Thymus (tissue), 11 donors: ENCODE data around the gene CAMTA1. TPM values are rescaled to one million over a fixed set of nuclear protein-coding genes. Genes with fewer than 3 reads are reported as not detected.

ENCODE experiments used
- DNase-seq, 9 donors: peaks; one replicate each; pipeline ENCODE4 v3.0.0-alpha.2; 2013; ENCODE audit warnings: low spot score in 9 of 9, low read depth in 6 of 9, missing footprints in 1 of 9
- H3K27ac ChIP-seq, 2 donors: one replicate each; pipeline ENCODE4 v1.5.1; 2013; ENCODE audit warnings: control low read depth in 1 of 2, low read depth in 1 of 2, low read length in 1 of 2, mild to moderate bottlenecking in 1 of 2, moderate library complexity in 1 of 2
- H3K27me3 ChIP-seq, 2 donors: one replicate each; pipeline ENCODE4 v1.5.1; 2013; ENCODE audit warnings: low read length in 1 of 2; ENCODE audit not compliant: control insufficient read depth in 2 of 2, insufficient read depth in 1 of 2
- H3K36me3 ChIP-seq, 2 donors: one replicate each; pipeline ENCODE4 v1.5.1; 2013; ENCODE audit warnings: low read length in 1 of 2, mild to moderate bottlenecking in 1 of 2, moderate library complexity in 1 of 2; ENCODE audit not compliant: control insufficient read depth in 2 of 2, insufficient read depth in 2 of 2
- H3K4me1 ChIP-seq, 2 donors: one replicate each; pipeline ENCODE4 v1.5.1; 2013; ENCODE audit warnings: low read length in 2 of 2; ENCODE audit not compliant: control insufficient read depth in 2 of 2, insufficient read depth in 2 of 2
- H3K4me3 ChIP-seq, 2 donors: one replicate each; pipeline ENCODE4 v1.5.1; 2013; ENCODE audit warnings: low read length in 2 of 2, control low read depth in 1 of 2, mild to moderate bottlenecking in 1 of 2
- H3K9me3 ChIP-seq, 2 donors: one replicate each; pipeline ENCODE4 v1.5.1; 2013; ENCODE audit warnings: low read length in 1 of 2, mild to moderate bottlenecking in 1 of 2; ENCODE audit not compliant: control insufficient read depth in 2 of 2, insufficient read depth in 1 of 2
- WGBS: extraction: QIAGEN DNeasy Blood & Tissue Kit; methylation state at CpG from one replicate; pipeline ENCODE4 v1.1.7; 2013; 5-methylcytosine and 5-hydroxymethylcytosine counted together
- polyA plus RNA-seq: library from polyadenylated mRNA; stranded (reverse); fragments of 200-250 nt; gene quantifications from one replicate; pipeline ENCODE4 v1.2.3, GENCODE V29; 2013
- total RNA-seq: library from RNA; stranded (reverse); fragments of 120-200 nt; gene quantifications from one replicate; pipeline ENCODE4 v1.2.4, GENCODE V29; 2013
- donor health status: healthy.

The CAMTA1 gene
- total and polyA plus RNA-seq, 2 donors = 32.0 to 158 TPM

- no peak for DNase-seq
- Histone ChIP-seq H3K36me3 (no peaks in the 10 kb centered on the region), H3K4me1 (no peaks in the 10 kb centered on the region), H3K9me3 (no peaks in the 10 kb centered on the region), H3K27ac (no peak overlapping the region), H3K4me3 (no peak overlapping the region), H3K27me3 (no peaks in the 10 kb centered on the region)
- WGBS = 80% methylated on average over 7 of the region's 7 CpGs
These were observed 653.1 kb downstream of the CAMTA1 start for GRCh38 chr1:7438396-7438785.

GRCh38 chr1:7438921-7439655 is 653.8 kb downstream of the CAMTA1 start:
- no peak overlapping the region for H3K4me3 ChIP-seq
- no peaks in the 10 kb centered on the region for H3K36me3 ChIP-seq
- 94% methylated on average over 22 of the region's 22 CpGs for WGBS
- no peaks in the 10 kb centered on the region for H3K4me1 ChIP-seq
- DNase-seq = no peak
- no peaks in the 10 kb centered on the region for H3K27me3 ChIP-seq
- H3K9me3 ChIP-seq = no peaks in the 10 kb centered on the region
- no peak overlapping the region for H3K27ac ChIP-seq

- 95% methylated on average over 13 of the region's 13 CpGs for WGBS
- H3K9me3 ChIP-seq = no peaks in the 10 kb centered on the region
- DNase-seq = no peak
- H3K27me3 ChIP-seq = no peaks in the 10 kb centered on the region
- H3K27ac ChIP-seq = no peak overlapping the region
- no peaks in the 10 kb centered on the region for H3K36me3 ChIP-seq
- no peak overlapping the region for H3K4me3 ChIP-seq
- H3K4me1 ChIP-seq = no peaks in the 10 kb centered on the region
These were observed 654.9 kb downstream of the CAMTA1 start for GRCh38 chr1:7440154-7440553.

GRCh38 chr1:7441143-7441841 is 656.0 kb downstream of the CAMTA1 start:
- no peak overlapping the region for H3K4me3 ChIP-seq
- 93% methylated on average over 16 of the region's 16 CpGs for WGBS
- H3K4me1 ChIP-seq = no peaks in the 10 kb centered on the region
- no peaks in the 10 kb centered on the region for H3K9me3 ChIP-seq
- no peaks in the 10 kb centered on the region for H3K36me3 ChIP-seq
- no peak for DNase-seq
- no peak overlapping the region for H3K27ac ChIP-seq
- H3K27me3 ChIP-seq = no peaks in the 10 kb centered on the region

GRCh38 chr1:7442036-7442435 is 656.8 kb downstream of the CAMTA1 start:
- 94% methylated on average over 9 of the region's 9 CpGs for WGBS
- Histone ChIP-seq H3K27ac (no peak overlapping the region), H3K36me3 (no peaks in the 10 kb centered on the region), H3K4me1 (no peaks in the 10 kb centered on the region), H3K27me3 (no peaks in the 10 kb centered on the region), H3K4me3 (no peak overlapping the region), H3K9me3 (no peaks in the 10 kb centered on the region)
- DNase-seq = no peak

- Histone ChIP-seq H3K27me3 (no peaks in the 10 kb centered on the region), H3K4me3 (no peak overlapping the region), H3K27ac (no peak overlapping the region), H3K4me1 (no peaks in the 10 kb centered on the region), H3K9me3 (no peaks in the 10 kb centered on the region), H3K36me3 (no peaks in the 10 kb centered on the region)
- 94% methylated on average over 6 of the region's 6 CpGs for WGBS
- DNase-seq = no peak
These were observed 657.7 kb downstream of the CAMTA1 start for GRCh38 chr1:7442918-7443317.

- Histone ChIP-seq H3K27ac (no peak overlapping the region), H3K27me3 (no peaks in the 10 kb centered on the region), H3K4me1 (no peaks in the 10 kb centered on the region), H3K4me3 (no peak overlapping the region), H3K36me3 (no peaks in the 10 kb centered on the region), H3K9me3 (no peaks in the 10 kb centered on the region)
- DNase-seq = no peak
- 86% methylated on average over 4 of the region's 4 CpGs for WGBS
These were observed 659.1 kb downstream of the CAMTA1 start for GRCh38 chr1:7444363-7444762.

GRCh38 chr1:7447093-7447492 is 661.8 kb downstream of the CAMTA1 start:
- no peak overlapping the region for H3K27ac ChIP-seq
- no peaks in the 10 kb centered on the region for H3K36me3 ChIP-seq
- DNase-seq = no peak
- 90% methylated on average over 9 of the region's 9 CpGs for WGBS
- no peak overlapping the region for H3K4me3 ChIP-seq
- H3K27me3 ChIP-seq = no peaks in the 10 kb centered on the region
- no peaks in the 10 kb centered on the region for H3K9me3 ChIP-seq
- H3K4me1 ChIP-seq = no peaks in the 10 kb centered on the region

- H3K27me3 ChIP-seq = no peaks in the 10 kb centered on the region
These were observed 662.5 kb downstream of the CAMTA1 start for GRCh38 chr1:7447736-7448135.

More at GRCh38 chr1:7447736-7448135, 662.5 kb downstream of the CAMTA1 start:
- H3K4me1 ChIP-seq = no peaks in the 10 kb centered on the region
- H3K36me3 ChIP-seq = no peaks in the 10 kb centered on the region
- no peaks in the 10 kb centered on the region for H3K9me3 ChIP-seq
- no peak overlapping the region for H3K4me3 ChIP-seq
- WGBS = 96% methylated on average over 6 of the region's 6 CpGs
- no peak overlapping the region for H3K27ac ChIP-seq
- DNase-seq = no peak
